ENCODE data around the gene EFCAB13.

Gene EFCAB13

DNA sequence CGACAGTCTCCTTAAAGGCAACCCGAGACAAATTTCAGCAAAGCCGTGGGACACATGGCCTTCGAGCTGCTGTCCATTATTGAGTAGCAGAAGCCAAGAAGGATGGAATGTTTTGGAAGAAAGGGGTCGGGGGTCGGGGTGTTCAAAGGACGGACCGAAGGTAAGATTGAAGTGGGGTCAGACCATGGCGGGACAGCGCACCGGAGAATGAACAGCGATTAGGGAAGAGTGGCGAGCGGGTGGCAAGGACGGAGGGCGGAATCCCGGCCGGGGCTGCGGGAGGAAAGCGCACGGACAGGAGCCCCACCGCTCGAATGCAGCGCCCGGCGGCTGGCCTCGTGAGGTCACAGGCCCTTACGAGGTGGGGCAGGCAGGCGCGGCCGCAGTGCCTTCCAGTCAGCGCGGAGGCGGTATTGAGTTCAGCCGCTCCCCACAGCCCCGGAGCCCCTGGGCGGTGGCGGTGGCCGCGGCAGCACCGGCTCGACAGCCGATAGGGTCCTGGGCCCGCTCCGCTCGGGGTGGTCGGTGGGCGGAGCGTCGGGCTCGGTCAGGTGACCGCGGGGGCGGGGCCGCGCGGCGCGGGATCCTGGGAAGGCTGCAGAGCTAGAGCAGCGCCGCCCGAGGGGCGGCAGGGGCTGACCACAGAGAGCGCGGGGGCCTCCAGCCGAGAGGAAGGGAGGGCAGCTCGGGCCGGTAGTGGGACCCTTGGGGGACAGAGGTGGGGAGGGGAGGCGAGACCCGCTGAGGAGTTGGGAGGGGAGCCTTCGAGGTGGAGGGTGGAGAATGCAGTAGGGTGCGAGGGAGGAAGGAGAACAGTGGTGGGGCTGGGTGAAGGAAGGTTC is at the start of gene EFCAB13:
Gene EFCAB13 (plus strand): TSS at position 574 of the 842 bp plus-strand sequence. CDS start 4,399 bp downstream, outside the sequence.
- DNase-seq, result peak; percentile 79 to 88

DNA sequence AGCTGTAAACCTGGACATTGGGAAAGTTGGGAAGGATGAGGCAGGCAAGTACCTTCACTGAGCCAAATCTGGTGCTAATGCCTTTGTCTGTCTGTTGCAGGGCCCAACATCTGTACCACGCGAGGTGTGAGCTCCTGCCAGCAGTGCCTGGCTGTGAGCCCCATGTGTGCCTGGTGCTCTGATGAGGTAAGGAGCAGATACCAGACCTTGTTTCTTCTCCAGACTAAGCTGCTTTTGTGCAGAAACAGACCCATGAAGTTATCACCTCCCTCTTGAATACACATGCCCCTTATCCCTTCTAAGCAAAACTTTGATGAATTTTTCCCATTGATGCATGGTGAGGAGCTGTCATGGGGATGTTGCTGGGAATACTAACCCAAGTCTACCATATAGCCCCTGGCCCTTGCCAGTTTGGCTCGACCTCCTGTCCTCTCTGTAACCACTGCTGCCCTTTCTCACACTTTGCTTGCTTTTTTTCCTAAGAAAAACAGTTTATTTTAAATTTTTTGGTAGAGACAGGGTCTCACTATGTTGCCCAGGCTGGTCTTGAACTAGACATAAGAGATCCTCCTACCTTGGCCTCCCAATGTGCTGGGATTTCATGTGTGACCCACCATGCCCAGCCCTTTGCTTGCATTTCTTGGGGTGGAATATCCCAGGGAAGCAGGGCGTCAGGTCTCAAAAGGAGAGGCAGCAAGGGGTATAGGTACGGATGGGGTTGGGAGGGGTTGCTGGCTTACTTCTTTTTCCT is 49.3 kb upstream of the EFCAB13 start:
- DNase-seq, result no peak

DNA sequence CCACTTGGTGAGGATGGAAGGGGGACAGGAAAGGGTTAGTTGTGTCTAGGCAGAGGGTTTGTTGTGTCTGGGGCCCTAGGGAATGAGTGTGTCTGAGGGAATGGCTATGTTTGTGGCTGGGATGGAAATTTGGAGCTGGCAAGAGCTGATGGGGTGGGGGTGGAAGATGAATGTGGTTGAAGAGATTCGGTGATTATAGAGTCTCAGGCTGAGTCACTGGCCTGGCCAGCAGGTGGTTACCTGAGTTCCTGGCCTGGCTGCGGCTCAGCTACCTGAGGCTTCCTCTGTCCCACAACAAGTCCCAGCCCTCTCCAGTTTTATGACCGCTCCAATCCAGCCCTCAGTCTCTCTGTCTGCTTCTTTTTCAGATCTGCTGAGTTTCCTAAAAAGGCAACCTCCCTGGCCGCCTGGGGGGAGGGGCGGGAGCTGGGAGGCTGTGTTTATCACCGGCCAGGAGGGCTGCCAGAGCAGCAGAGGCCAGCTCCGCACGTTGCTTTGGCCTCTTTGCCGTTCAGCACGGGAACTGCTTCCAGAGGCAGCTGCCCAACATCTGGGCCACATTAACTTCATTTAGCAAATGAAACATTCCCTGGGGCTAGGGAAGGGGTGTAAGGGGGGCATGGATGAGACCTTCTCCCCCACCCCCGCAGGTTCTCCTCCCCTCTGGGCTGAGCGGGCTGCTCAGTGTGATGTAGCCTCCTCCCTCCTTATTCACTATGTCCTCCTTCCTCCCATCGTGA is 48.3 kb upstream of the EFCAB13 start:
- no peak for DNase-seq

GRCh38 chr17:47276444-47276843 is 47.3 kb upstream of the EFCAB13 start:
- no peak for DNase-seq

- DNase-seq, result no peak
Measured at GRCh38 chr17:47276868-47277267, 46.9 kb upstream of the EFCAB13 start.

DNA sequence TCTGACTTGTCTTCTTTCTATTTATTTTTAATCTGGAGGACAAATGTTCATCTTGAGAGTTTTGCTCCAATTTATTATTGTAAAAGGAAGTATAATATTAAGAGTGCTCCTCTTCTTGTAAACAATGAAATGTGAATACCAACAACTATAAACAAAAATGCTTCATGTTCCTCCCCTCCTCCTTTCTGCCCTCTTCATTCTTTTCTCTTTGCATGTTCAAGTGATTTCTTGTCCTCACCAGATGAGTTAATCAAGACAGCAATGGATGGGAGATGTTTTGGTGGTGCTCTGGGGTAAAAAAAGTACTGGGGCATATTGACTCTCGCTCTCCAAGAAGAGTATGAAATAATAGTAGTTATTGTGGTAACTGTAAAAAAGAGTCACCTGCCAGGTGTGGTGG is 45.8 kb upstream of the EFCAB13 start:
- DNase-seq, result no peak

- DNase-seq, result no peak
Measured at GRCh38 chr17:47278561-47278960, 45.2 kb upstream of the EFCAB13 start.

DNA sequence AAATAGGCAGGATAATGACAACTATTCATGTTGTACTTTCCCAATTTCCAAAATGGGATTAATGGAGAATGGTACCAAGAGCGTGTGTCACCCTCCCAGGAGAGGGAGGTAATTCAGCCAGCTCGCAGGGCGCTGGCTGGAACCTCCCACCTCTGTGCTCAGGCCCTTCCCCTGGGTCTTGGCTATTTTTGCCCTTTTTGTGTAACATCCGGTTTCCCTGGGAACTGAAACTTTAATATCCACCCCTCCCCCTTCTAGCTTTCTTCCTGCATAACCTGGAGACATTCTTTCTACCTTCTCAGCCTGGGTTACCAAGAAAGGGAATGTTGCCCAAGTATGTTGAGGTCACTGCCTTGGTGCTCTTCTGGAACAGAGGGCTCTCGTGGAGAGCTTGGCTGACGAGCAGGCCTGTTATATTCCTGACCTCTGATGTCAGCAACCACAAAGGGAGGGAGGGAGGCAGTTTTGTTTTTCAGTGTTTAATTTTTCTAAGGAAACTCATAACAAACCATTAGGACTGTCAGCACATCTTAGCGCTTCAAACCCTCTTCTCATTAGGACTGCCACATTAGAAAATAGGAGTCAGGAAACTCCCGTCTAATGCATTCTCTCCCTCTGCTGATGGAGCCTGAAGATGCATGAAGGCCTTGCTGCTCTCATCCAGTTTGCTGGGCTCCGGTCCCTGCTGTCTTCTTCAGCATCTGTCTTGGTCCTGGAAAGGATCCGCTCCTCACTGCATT is 44.5 kb upstream of the EFCAB13 start:
- peak; percentile 20 to 62 for DNase-seq

DNA sequence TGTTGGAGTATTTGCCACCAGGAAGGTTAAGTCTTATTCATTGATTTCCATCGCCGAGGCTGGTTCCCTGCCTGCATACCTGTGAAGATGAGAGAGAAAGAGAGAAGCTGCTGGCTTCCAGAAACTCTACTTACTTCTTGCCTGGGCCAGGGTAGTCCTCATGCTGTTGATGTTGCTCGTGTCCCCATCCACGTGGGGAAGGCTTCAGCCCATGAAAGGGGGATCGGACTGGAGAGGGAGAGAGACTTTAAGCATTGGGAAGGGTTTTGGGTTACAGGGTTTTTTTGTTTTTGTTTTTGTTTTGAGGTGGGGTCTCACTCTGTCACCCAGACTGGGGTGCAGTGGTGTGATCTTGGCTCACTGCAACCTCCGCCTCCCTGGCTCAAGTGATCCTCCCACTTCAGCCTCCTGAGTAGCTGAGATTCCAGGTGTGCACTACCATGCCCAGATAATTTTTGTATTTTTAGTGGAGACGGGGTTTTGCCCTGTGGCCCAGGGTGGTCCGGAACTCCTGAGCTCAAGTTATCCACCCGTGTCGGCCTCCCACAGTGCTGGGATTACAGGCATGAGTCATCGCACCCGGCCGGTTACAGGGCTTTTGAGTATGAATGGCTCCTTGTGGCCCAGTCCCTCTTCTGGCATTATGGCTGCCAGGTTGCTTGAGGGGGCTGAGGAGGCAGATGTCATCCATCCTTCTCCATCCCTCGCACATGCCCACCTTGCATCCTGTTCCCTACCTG is 43.5 kb upstream of the EFCAB13 start:
- DNase-seq, result no peak

GRCh38 chr17:47281216-47281615 is 42.5 kb upstream of the EFCAB13 start:
- DNase-seq, result no peak

DNA sequence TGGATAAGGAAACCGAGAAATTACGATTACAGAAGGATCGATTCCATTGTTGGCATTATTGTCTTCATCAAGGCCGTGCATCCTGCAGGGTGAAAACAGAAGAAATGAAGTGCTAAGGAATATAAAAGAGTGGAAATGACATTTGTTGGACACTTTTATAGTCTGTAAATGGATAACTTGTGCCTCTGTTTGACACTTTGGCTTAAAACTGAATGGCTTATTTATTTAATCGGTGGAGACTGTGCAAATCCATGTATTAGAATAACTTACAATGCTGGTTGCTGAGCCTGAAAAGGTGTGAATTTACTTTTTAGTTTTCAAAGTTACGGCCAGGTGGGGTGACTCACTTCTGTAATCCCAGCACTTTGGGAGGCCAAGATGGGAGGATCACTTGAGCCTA is 38.8 kb upstream of the EFCAB13 start:
- DNase-seq, result no peak

DNA sequence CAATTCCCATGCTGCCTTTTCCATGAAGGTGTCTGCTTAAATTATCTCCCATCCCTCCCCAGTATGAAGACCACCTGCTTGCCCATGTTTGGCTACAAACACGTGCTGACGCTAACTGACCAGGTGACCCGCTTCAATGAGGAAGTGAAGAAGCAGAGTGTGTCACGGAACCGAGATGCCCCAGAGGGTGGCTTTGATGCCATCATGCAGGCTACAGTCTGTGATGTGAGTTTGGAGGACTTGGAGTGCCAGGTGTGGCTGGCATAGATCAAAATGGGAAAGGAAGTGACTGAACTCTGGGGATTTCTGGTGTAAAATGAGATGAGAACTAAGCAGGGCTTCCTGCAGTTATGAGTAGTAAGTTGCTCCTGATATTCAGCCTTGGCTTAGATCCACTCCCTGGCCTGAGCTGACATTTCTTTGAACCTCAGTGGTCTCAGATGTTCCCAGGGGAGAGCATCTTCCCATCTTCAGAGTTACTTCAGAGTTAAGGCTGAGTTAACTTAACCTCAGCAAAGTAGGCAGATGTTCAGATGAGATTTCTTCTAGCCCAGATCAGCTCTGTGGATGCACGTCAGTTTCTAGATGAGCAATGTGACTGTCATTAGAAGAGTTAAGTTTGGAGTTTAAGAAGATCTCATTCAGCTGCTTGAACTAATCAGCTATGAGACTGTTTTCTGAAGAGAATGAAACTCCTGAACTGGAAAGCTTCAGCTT is 37.4 kb upstream of the EFCAB13 start:
- DNase-seq, result peak in 1 of 2 donors; percentile 53

DNA sequence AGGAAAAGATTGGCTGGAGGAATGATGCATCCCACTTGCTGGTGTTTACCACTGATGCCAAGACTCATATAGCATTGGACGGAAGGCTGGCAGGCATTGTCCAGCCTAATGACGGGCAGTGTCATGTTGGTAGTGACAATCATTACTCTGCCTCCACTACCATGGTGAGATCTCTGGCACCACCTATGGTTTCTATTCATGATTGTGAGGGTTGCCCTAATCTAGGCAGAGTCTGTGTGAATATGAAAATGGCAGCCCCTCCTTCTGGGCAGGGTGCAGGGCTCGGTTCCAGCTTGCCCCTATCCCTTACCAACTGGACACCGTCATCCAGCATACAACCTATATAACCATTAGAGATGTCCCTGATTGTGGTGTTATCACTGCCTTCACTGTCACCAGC is 36.7 kb upstream of the EFCAB13 start:
- no peak for DNase-seq

DNA sequence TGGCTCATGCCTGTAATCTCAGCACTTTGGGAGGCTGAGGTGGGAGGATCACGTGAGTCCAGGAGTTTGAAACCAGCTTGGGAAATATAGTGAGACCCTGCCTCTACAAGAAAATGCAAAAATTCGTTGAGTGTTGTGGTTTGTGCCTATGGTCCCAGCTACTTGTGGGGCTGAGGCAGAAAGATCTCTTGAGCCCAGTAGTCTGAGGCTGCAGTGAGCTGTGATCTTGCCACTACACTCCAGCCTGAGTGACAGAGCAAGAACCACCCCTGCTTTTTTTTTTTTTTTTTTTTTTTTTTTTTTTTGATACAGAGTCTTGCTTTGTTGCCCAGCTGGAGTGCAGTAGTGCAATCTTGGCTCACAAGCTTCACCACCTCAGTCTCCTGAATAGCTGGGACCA is 36.1 kb upstream of the EFCAB13 start:
- DNase-seq, result no peak

DNA sequence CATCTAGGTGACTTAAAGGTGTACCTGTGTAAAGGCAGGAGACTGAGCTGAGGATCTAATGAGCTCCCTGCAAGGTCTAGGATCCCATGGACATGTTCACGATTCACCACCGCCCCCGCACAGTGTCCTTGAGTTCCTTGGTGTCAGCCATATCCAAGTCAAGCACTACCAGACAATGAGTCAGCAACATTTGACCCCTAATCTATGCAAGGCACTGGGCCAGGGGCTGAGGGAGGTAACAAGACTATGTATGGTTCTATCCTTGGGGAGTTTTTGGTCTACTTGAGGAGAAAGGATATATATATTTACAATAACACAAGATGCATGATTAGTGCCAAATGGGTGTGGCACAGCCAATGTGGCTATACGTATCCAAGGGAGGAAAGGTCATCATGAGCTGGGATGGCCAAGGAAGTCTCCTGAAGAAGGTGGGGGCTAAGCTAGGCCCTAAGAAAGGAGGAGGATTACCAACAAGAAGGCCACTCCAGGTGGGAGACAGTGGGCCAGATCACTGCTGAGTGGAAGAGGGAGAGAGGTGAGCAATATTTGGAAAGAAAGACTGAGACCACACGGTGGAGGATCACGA is 35.1 kb upstream of the EFCAB13 start:
- no peak for DNase-seq

DNA sequence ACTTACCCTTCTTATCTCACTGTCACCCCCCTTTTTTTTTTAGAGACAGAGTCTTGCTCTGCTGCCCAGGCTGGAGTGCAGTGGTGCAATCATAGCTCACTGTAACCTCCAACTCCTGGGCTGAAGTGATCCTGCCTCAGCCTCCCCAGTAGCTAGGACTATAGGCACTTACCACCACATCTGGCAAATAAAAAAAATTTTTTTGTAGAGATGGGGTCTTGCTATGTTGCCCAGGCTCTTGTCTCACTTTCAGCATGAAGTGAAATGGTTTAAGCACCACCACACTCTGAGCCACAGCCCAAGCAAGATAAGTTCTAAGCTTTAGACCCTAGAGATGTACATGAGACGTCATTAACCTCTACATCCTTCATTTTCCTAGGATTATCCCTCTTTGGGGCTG is 34.5 kb upstream of the EFCAB13 start:
- no peak for DNase-seq

DNA sequence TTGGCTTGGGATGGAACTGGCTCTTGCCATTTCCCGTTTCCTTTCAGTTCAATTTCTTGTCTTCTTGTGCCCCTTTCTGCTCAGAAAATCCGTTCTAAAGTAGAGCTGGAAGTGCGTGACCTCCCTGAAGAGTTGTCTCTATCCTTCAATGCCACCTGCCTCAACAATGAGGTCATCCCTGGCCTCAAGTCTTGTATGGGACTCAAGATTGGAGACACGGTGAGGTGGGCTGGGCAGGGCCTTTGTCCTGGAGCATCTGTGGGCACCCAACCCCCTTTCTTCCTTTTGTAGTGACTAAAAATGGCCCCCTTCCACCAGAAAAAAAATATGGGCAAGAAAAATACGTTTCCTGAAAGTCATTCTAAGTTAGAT is 32.9 kb upstream of the EFCAB13 start:
- no peak for DNase-seq

DNA sequence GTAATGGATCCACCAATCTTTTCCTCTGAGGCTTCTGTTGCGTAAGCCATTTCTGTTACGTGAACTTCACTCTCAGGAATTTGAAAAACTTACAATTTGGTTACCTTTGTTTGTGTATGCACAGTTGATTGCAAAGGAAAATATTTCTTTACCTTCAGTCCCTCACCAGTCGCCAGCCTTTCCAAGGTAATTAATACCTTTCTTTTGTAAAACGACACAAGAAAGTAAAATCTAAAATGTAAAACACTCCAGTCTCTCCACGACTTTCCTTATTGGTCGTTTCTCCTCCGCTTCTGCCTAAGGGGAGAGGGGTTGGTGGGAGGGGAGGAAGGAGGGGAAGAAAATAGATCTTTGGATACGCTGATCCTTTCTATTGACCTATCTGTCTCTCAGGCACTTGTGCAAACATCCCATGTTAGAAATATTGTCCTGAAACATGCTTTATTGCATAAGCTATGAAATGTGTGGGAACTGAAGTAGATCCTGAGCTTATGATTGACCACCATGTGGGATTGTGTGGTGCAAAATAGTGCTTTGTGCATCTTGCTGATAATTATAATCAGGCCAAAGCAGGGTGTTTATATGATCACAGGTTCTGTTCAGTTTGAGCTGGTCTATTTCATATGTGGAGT is 32.4 kb upstream of the EFCAB13 start:
- no peak for DNase-seq

GRCh38 chr17:47292206-47292605 is 31.5 kb upstream of the EFCAB13 start:
- no peak for DNase-seq
